ENCODE results near the gene POPDC3. TPM values are rescaled to one million over a fixed set of nuclear protein-coding genes. Genes with fewer than 3 reads are reported as not detected.
"Not testable (repeated sequence)": the region's sequence is repeated elsewhere in the genome, so short reads cannot be mapped to it uniquely, and the experiment has no call there.

The POPDC3 gene, protein sequence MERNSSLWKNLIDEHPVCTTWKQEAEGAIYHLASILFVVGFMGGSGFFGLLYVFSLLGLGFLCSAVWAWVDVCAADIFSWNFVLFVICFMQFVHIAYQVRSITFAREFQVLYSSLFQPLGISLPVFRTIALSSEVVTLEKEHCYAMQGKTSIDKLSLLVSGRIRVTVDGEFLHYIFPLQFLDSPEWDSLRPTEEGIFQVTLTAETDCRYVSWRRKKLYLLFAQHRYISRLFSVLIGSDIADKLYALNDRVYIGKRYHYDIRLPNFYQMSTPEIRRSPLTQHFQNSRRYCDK
- under 1 TPM in 2 of 4 donors, not detected in 2; 0.35 to 0.79 TPM for total RNA-seq

GRCh38 chr6:105179244-105180065, at the start of gene POPDC3:
Gene POPDC3, minus strand, starts transcription at chr6:105180014. Its CDS starts 18,105 bp downstream, at chr6:105161909.
- no peaks in the 10 kb centered on the region for H3K9me3 ChIP-seq
- H3K36me3 ChIP-seq = no peaks in the 10 kb centered on the region
- TF ChIP-seq POLR2A (IDR thresholded peaks at IDR 0.05) (no peak), CTCF (IDR thresholded peaks at IDR 0.05) (no peak)
- intact Hi-C loops (cut with DNase I; ENCODE audit: low total_unique reads) = no loop called here
- DNase-seq = no peak
- H3K27me3 ChIP-seq = peaks cover 0 to 10% of the 10 kb centered on the region in 2 donors
- H3K4me1 ChIP-seq = peaks cover 0 to 6% of the 10 kb centered on the region in 2 donors
- H3K4me3 ChIP-seq = peak within 1 kb of the TSS; percentile 8 to 23
- H3K27ac ChIP-seq = no peak within 1 kb of the TSS

GRCh38 chr6:105227295-105227767, 47.5 kb upstream of the POPDC3 start:
- Histone ChIP-seq H3K27ac (no peak overlapping the region), H3K27me3 (no peaks in the 10 kb centered on the region), H3K4me1 (no peaks in the 10 kb centered on the region), H3K9me3 (no peaks in the 10 kb centered on the region), H3K36me3 (no peaks in the 10 kb centered on the region), H3K4me3 (no peak overlapping the region)
- no peak for DNase-seq
- intact Hi-C loops (cut with DNase I; ENCODE audit: low total_unique reads) = no loop called here
- TF ChIP-seq CTCF (IDR thresholded peaks at IDR 0.05) = no peak

DNA sequence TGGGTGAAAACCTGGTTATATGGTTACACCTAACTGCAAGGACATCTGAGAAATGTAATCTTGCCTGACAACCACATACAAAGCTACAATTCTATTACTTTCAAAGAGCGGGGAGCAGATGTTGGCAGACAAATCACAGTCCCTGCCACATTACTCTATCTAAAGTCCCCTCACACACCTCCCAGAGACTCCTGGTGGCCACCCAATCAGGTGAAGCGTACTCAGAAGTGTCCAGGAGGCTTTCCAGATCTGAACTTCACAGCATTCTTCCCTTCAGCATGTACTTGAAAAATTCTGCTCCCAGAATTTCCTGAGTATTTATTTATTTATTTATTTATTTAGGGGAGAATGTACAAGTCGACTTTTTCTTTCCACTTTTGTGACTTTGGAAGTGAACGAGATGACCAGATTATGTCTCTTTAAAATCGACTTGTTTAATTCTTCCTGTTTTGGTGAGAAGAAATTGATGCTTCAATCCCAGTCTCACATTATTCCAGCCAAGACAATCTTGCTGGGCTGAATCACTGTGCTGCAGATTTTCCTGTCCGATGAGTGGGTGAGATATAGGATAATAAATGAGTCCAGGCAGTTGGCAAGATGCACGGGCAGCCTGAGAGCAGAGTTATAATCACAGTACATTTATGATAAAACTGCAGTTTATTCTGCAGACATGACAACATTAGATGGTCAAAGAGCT, 46.9 kb upstream of the POPDC3 start:
- DNase-seq = no peak
- Histone ChIP-seq H3K27ac (no peak overlapping the region), H3K4me1 (no peaks in the 10 kb centered on the region), H3K4me3 (no peak overlapping the region), H3K27me3 (no peaks in the 10 kb centered on the region), H3K9me3 (no peaks in the 10 kb centered on the region), H3K36me3 (no peaks in the 10 kb centered on the region)
- TF ChIP-seq CTCF (IDR thresholded peaks at IDR 0.05) (no peak), POLR2A (IDR thresholded peaks at IDR 0.05) (no peak)
- intact Hi-C loops (cut with DNase I; ENCODE audit: low total_unique reads) = no loop called here

DNA sequence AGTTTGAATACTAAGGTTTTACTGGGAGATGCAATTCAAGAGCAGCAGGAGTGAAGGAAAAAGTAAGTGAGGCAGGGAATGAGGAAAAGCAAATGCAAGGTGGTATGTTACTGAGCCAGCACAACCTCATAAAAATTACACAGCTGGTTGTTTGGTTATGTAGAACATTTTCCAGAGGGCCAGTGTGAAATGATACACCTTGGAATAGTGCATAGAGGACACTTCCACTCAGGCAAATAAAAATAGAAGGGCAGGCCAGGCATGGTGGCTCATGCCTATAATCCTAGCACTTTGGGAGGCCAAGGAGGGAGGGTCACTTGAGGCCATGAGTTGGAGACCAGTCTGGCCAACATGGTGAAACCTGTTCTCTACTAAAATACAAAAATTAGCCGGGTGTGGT, 43.4 kb upstream of the POPDC3 start:
- no peaks in the 10 kb centered on the region for H3K27me3 ChIP-seq
- H3K4me3 ChIP-seq = no peak overlapping the region
- TF ChIP-seq CTCF (IDR thresholded peaks at IDR 0.05) (no peak), POLR2A (IDR thresholded peaks at IDR 0.05) (no peak)
- no peaks in the 10 kb centered on the region for H3K9me3 ChIP-seq
- no peaks in the 10 kb centered on the region for H3K4me1 ChIP-seq
- H3K36me3 ChIP-seq = no peaks in the 10 kb centered on the region
- H3K27ac ChIP-seq = no peak overlapping the region
- intact Hi-C loops (cut with DNase I; ENCODE audit: low total_unique reads) = no loop called here
- DNase-seq = no peak

DNA sequence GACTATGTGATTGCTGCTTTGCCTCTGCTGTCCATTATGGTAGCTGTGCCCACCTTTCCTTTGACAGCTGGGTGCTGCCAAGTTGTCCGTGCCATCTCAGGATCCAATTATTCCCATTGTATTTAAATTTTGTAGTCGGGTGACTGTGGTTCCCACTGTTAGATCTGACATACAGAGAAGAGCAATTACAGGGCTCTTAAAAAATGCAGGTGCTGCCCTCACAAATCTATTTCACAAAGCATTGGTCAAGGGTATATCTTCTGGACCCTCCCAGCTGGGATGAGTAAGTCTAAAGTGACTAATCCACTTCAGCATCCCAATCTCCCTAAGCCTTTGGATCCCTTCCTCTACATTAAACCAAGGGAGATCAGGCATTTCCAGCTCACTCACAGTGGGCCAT, 41.4 kb upstream of the POPDC3 start:
- H3K27me3 ChIP-seq; H3K9me3 ChIP-seq; H3K4me3 ChIP-seq; H3K36me3 ChIP-seq; H3K4me1 ChIP-seq; DNase-seq; H3K27ac ChIP-seq; intact Hi-C loops (cut with DNase I; ENCODE audit: low total_unique reads): not testable (repeated sequence)
